Measurements from ENCODE around the gene ILF2. TPM values are rescaled to one million over a fixed set of nuclear protein-coding genes. Genes with fewer than 3 reads are reported as not detected.

ILF2 gene
- polyA plus RNA-seq, 1 of the 3 experiments (the other 2 are of a cell fraction) = 189 TPM

DNA sequence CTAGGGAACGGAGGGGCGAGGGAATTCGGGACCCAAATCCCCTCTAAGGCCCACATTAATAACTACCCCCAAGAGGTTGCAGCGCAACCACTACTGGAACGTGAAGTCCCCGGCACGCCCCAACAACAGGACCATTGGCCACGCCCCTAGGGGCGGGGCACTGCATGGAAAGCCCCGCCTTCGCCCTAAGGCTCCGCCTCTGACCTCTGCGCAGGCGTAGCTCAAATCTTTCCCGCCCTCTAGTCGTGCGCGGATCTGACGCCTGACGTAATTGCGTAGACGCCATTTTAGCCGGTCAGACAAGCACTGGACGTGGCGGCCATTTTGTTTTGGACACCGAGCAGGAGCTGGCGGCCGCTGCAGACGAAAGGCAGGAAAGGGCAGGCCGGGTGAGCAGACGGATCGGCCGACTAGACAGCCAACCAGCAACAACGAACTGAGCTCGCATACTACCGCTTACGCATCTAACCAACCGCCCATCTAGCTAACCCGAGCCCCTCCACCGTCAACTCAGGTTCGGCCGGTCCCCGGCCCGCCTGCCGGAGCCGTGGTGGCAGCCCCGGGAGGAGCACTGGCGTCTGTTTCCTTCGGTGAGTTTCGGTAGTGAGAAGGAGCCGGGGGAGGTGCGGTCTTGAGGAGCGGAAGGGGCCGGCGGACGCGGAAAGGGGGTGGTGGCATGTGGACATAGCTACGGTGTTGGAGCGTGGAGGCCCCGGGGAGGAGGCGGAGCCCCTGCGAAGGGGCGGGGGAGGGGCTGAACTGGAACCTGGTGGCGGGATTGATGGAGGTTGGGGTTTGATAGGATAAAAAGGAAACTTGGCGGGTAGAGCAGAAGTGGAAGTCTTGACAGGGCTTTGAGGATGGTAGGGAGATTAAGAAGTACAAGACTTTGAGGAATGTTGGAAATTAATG lies 36.8 kb downstream of the ILF2 start, which contains the start of gene CHTOP (continued):
- TF ChIP-seq IRF3 (IDR thresholded peaks at IDR 0.05; ENCODE audit: low read depth, low read length) = no peak
- TF ChIP-seq SIN3A (IDR thresholded peaks at IDR 0.05; ENCODE audit: borderline replicate concordance, low read depth, low read length) = no peak
- peak; percentile 67 for TF ChIP-seq CHD2 (IDR thresholded peaks at IDR 0.05; ENCODE audit: low read length, partially characterized antibody)
- no peak for TF ChIP-seq JUND (IDR thresholded peaks at IDR 0.05)
- peak; percentile 97 for TF ChIP-seq TEAD4 (IDR thresholded peaks at IDR 0.05; ENCODE audit: borderline replicate concordance, insufficient read depth)
- no peak for TF ChIP-seq RFX5 (IDR thresholded peaks at IDR 0.05; ENCODE audit: low read length)
- 0 out of 2 replicates have a peak, but pooled peaks have one; percentile 13 for TF ChIP-seq REST (IDR thresholded peaks at IDR 0.05; ENCODE audit: low read depth, low read length)
- peak; percentile 88 for TF ChIP-seq POLR2AphosphoS5 (IDR thresholded peaks at IDR 0.05; ENCODE audit: low read depth, low read length)
- TF ChIP-seq, protein P1, sequence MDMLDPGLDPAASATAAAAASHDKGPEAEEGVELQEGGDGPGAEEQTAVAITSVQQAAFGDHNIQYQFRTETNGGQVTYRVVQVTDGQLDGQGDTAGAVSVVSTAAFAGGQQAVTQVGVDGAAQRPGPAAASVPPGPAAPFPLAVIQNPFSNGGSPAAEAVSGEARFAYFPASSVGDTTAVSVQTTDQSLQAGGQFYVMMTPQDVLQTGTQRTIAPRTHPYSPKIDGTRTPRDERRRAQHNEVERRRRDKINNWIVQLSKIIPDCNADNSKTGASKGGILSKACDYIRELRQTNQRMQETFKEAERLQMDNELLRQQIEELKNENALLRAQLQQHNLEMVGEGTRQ (IDR thresholded peaks at IDR 0.05; ENCODE audit: borderline replicate concordance, low read depth, low read length) = no peak
- no peak for TF ChIP-seq RAD21 (IDR thresholded peaks at IDR 0.05; ENCODE audit: low read length)
- TF ChIP-seq TAF1 (IDR thresholded peaks at IDR 0.05; ENCODE audit: borderline replicate concordance, low read depth, low read length) = peak; percentile 84
- TF ChIP-seq MXI1 (IDR thresholded peaks at IDR 0.05; ENCODE audit: low read depth, low read length) = peak; percentile 91
- TF ChIP-seq EP300 (IDR thresholded peaks at IDR 0.05; ENCODE audit: borderline replicate concordance in 1 of 2, low read depth in 1 of 2, low read length in 1 of 2) = no peak
- no peak for TF ChIP-seq CTCF (IDR thresholded peaks at IDR 0.05)
- no peak for TF ChIP-seq FOXM1 (IDR thresholded peaks at IDR 0.05; ENCODE audit: low read depth)
- TF ChIP-seq PBX3 (IDR thresholded peaks at IDR 0.05) = 0 out of 2 replicates have a peak, but pooled peaks have one; percentile 14

Measured in SK-N-SH (cell line).